Pulmonary artery endothelial cell (primary cell): ENCODE data around the gene ABCD4. TPM values are rescaled to one million over a fixed set of nuclear protein-coding genes. Genes with fewer than 3 reads are reported as not detected.

Source experiments
- DNase-seq: peaks from one replicate; pipeline ENCODE4 v3.0.0-alpha.2; 2011; ENCODE audit warnings: low read depth, low spot score
- total RNA-seq: library from RNA; depleted of rRNA; stranded (reverse); fragments of >200 nt; gene quantifications from 2 replicates; pipeline ENCODE4 v1.2.3, GENCODE V29; 2014

The ABCD4 gene
- total RNA-seq, 1 donor from 2014 or later, result 30.0 TPM

DNA sequence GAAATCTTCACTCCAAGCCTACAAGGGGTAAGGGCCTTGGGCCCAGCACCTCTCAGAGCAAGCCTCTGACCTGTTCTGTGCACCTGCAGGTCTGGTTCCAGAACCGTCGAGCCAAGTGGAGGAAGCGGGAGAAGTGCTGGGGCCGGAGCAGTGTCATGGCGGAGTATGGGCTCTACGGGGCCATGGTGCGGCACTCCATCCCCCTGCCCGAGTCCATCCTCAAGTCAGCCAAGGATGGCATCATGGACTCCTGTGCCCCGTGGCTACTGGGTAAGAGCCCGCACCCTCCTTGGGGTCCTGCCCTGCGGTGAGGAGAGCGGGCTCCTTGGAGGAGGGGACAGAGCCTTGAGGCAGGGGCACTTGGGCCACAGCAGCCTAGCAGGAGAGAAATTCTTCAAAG lies 43.2 kb downstream of the ABCD4 start:
- no peak for DNase-seq

DNA sequence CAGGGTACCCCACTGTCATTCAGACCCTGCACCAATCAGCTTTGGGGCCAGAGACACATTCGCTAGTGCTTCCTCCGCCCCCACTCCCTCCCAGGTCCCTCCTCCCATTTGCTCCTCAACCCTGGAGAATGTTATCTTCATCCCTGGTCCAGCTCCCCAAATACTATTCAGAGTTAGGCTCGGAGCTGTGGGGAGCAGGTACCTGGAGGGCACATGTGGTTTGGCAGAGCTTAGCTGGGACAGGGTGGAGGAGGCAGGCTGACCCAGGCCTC lies 44.0 kb downstream of the ABCD4 start:
- DNase-seq, result no peak

DNA sequence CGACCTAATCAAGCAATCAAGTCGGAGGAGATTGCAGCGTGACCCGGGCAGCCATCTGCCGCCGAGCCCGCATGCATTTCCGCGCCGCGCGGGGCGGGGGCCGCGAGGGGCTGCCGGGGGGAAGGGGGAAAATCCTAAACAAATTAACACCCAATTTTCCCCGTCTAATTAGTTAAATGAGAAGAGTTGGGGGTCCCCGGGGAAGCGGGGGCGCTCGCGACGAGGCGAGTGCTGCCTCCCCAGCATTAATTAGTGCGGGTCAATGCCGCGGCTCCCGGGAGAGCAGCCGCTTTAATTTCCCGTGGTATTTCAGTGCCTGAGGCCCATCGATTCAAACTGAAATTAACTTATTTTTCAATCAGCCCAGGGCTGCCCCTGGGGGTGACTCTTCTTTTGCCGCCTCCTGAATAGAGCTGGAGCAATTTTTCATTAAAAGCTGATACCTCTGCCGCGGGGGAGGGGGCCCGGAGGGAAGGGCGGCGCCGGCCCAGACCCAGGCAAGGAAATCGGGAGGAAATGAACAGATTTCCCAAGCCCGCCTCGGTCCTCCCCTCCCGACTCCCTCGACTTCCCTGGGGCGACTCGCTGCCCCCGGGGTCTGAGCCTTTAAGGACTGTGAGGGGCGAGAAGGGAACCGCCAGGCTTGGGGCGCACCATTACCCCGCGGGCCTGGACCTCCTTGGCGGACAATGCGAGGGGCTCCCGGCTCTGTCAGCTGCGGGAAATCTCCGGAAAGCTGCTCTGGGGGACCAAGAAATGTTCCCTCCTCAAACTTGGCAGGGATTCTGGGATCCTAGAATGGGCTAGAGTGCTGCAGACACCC lies 44.6 kb downstream of the ABCD4 start:
- DNase-seq, result no peak

DNA sequence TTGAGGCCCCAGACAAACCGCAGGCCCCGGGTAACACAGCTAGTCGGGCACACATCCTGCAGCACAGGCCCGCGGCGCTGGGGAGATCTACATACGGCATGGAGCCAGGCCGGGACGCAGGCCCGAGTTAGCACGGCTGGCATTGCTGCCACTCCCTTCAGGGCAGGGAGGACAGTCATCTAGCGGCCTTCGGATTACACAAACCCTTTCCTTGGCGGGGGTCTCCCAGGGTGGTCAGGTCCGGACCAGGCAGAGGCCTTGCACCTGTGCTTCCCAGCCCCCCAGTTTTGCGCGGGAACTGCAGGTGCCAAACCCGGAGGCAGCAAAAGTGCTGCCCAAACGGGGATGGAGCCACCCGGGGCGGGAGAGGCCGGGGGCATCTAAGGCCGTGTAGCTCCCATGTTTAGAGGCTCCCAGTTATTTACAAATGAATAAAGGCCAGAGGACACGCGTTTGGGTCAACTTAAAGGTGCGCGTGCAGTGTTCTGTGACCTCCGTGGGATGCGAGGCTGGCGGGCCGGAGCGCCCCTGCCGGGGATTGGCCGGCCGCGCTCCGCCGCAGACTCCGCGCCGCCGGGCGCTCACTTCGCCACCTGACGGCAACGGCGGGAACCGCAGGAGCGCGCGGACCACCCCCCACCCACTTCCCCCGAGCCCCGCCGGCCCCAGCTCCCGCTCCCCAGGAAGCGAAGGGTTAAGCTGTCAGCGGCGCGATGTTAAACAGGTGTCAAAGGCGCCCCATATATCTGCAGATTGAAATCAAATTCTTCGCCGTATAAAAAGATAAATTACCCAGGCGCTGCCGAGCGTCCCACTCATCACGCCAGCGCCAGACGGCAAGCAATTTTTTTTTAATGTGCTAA lies 45.4 kb downstream of the ABCD4 start:
- no peak for DNase-seq

DNA sequence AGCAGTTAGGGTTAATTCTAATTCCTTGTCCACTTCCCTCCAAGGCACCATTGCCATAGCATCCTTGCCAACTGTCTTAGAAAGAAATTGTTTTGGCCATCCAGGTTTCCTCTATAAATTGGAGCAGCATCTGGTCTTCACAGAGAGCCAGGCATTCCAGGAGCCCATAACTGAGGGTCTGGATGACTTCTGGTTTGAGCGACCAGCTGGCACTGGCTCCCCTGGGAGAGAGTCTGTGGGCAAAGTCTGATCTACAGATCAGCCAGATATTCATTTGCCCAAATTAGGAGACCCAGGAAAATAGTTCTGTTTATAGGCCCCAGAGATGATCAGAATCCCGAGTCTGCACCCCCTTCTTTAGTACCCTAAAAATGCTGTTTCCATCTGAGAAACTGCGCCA lies 47.5 kb downstream of the ABCD4 start:
- no peak for DNase-seq

DNA sequence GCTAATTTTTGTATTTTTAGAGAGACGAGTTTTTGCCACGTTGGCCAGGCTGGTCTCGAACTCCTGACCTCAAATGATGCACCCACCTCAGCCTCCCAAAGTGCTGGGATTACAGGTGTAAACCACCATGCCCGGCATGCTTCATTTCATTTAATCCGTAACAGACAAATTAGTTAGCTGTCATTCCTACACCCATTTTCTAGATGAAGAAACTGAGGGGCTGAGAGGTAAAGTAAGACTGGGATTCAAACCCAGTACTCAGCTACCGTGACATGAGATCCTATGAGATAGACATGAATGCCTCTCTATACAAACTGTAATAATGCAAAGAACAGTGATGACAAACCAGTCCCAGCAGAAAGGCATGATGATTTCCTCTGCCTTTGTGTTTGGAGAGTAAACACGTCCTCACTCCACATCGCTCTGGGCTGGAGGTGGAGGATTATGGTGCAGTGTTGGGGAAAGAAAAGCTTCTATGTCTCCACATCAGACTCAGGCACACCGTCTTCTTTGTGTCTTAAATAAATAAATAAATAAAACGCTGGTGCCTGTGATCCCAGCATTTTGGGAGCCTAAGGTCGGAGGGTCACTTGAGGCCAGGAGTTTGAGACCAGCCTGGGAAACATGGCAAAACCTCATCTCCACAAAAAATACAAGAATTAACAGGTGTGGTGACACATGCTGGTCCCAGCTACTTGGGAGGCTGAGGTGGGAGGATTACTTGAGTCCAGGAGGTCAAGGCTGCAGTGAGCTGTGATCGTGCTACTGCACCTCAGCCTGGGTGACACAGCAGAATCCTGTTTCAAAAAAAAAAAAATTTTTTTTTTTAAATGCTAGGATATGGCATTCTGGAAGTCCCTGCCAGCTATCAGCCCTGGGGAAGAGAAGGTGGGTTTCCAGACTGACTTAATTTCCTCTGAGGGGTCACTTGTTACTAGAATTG lies 53.0 kb downstream of the ABCD4 start:
- DNase-seq, result no peak

DNA sequence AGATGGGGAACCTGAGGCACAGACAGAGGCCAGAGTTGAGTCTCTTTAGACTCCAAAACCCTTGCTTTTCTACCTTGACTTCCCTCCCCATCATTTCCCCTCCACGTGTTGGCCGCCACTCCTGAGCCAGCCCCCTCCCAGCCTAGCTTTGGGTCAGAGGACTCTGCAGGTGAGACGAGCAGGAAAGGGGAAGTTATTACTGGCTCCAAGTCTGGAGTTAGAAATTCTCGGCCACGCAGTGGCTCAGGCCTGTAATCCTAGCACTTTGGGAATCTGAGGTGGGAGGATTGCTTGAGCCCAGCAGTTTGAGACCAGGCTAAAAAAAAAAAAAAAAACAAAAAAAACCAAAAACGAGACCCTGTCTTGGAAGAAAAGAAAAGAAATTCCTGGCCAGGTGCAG lies 54.7 kb downstream of the ABCD4 start:
- no peak for DNase-seq

DNA sequence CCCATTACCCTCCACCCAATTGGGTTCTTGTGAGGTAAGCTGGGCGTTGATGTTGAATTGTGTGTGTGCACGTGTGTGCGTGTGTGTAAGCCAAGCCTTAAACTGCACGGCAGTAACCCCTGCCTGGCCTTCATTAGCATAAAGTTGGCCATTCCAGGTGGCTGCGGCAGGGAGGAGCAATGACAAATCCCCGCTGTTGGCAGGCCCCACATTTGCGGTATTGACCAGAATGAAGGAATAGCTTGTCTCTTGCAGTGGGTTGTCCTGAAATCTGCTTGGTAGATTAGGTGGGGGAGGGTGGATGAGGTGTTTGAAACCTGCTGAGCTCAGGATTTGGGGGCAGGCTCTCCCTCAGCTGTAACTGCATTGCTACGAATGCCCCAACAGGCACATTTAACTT lies 56.2 kb downstream of the ABCD4 start:
- no peak for DNase-seq

DNA sequence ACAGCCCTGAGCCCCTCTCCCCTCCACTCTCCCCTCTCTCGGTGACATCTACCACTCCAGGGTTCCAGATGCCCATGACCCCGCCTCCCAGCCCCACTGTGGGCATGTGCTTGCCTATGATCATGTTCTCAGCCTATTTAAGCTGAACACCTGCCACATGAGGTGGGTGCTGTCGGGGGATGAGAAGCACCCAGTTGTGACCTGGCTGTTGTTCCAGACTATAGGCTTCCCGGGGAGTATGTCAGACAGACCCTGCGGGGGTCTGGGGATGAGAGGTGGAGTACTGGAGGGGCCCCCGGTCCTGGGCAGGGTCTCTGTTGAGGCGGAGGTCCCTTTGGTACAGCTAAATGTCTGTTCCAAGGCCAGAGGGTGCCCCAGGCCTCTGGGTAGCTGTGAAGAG lies 57.4 kb downstream of the ABCD4 start:
- DNase-seq, result no peak

DNA sequence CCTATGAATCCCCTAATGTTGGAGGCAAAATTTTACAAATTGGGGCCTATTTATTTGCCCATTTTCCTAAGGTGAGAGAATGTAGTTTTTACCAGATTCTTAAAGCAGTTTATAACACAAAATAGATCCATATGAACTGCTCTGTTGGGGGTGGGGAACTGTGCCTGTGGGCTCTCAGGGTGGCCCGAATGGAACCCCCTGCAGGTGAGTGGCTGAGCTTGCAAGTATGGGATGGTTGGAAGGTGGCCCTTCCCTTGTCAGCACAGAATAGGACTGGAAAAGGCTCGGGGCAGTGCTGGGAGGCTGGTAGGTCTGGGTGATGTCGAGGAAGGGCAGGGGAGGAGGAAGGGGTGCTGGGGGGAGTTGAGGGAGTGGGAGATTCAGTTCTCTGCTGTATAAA lies 58.6 kb downstream of the ABCD4 start:
- no peak for DNase-seq

DNA sequence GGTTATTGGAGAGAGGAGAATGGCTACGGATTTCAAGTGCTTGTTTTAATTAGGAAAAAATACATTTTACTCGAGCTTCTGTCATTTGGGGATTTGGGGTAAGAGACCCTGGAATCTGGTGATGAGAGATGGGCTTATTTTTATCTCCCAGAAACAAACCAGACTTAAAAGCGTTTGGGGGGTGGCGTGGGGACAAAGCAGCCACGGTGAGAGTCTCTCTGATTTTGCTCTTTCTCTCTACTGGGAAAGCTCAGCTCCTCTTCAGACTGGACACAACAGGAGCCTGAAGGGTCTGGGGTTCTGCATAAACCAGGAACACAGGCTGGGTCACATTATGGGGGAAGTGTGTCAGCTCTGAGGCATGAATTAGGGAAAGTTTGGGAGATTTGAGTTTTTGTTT lies 59.7 kb downstream of the ABCD4 start:
- no peak for DNase-seq

DNA sequence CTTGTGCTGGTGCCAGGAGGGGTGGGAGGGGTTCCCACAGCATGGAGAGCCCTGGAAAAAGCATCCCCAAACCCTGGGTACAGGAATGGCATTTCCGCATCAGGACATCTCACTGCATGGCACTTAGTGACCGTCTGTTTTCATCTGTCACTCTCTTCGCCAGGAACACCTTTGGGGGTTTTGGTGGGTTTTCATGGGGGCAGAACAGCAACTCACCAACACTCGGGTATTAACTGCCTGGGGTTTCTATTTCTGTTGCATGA lies 60.0 kb downstream of the ABCD4 start:
- no peak for DNase-seq

DNA sequence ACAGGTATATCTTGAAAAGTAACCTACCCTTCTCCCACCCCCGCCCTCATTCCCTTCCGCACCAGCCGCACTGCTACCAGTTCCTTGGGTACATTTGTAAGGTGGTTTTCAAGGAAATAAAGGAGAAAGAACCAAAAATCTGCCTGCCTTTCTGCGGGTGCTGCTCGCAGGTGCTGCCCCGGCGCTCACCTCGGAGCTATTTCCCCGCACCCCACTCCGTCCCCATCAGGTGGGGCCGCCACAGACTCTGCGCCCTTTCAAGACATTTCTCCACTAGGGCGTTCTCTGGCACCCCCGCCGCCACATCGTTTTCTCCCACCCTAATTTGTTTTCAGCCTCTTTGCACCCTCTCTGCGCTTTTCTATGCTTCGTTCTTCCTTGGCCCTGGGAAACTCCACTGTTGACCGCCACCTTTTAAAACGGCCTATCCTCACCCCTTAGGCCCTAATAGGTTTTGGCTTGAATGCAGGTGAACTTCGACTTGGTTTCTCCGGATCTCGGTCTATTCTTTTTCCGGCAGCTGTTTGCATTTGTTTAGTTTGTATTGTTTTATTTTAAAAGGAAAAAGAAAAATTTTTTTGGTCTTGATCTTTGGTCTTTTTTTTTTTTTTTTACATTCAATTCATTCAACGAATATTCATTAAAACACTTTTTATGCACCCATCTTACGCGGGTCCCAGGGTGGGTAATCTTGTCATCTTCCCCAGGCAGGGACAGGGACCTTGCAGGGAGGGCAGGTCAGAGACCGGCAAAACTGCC lies 60.5 kb downstream of the ABCD4 start:
- DNase-seq, result no peak

DNA sequence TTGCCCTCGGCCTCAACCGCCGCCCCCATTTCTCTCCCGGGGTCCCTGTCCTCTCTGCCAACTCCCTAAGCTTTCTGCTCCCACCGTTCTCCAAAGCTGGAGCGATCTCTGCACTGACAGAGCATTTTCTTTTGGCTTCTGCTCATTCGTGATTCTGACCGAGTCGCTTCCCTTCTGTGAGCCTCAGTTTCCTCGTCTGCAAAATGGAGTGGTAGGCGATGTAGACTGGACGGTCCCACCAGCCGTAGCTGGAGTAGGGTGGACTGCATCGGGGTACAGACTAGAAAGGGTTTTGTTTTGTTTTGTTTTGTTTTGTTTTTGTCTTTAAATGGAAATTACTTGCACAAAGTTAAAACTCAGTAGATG lies 61.1 kb downstream of the ABCD4 start:
- DNase-seq, result no peak

DNA sequence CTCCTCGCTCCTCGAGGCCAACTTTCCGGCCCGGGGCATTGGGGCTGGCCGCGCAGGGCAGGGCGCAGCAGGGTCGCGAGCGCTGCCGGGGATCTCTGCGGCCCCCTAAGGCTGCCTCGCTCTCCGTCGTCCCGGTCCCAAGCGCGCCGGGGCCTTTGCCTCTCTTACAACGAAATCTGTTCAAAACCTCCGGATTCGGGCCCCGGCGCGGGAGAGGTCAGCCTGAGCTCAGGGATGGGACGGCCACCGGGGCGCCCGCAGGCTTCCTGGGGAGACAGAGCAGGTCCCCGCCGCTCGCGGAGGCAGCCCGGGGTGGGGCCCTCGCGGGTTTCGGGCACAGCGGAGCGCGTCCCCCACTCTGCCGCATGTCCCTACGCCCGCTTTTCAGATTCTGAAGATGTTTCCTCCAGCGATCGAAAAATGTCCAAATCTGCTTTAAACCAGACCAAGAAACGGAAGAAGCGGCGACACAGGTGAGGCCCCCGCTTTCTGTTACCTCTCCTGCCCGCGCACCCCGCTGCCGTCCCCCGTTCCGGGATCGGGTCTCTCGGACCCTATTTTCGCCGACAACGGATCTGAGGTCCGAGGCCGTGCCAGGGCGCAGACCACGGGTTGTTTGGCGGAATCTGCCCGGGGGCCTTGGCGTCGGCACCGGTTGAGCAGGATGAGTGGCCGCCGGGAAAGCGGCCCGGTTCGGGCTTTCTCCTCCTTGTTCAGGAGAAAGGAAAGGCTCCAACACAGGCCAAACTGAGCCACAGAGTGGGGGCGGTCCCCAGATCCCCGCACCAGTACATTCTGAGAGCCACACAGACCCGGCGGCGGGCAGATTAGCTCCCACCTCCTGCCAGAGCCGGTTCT lies 61.7 kb downstream of the ABCD4 start:
- DNase-seq, result no peak

DNA sequence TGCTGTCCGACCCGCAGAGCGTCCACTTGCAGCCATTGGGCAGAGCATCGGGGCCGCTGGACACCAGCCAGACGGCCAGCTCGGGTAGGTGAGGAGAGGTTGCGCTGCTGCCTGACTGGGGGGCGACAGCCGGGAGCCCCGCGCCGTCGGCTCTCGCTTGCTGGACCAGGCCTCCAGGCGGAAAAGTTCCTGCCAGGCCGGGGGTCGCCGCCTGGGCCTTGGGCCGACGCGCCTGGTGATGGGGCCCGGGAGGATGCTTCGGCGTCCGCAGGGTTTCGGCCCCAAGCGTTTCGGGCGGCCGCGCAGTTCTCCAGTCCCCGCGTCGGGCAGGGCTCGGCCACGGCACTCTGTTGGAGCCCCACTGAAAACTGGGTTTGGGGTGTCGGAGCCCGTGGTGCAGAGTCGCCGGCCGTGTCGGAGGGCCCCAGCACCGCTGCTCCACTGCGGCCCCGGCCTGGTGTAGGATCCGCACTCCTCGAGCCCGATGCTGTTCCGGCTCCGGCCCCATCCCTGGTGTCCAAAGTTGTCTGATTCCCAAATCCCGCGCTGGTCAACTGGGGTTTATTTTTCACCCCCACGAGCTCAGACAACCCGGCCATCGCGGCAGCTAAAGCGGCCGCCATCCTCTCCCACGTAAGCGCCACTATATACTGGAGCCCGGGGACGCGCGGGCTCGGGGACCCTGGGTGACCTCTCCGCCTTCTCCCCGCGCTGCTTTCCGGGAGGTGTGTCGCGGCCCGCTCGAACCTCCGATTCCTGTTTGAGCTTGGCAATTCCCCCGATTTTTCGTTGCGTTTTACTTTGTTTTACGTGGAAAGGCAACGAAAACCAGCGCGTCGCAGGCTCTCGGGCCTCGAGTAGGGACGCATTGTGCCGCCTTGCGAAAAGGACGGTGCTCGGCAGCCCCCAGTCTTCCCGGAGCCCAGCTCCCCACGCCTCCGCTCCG lies 62.6 kb downstream of the ABCD4 start:
- DNase-seq, result no peak

DNA sequence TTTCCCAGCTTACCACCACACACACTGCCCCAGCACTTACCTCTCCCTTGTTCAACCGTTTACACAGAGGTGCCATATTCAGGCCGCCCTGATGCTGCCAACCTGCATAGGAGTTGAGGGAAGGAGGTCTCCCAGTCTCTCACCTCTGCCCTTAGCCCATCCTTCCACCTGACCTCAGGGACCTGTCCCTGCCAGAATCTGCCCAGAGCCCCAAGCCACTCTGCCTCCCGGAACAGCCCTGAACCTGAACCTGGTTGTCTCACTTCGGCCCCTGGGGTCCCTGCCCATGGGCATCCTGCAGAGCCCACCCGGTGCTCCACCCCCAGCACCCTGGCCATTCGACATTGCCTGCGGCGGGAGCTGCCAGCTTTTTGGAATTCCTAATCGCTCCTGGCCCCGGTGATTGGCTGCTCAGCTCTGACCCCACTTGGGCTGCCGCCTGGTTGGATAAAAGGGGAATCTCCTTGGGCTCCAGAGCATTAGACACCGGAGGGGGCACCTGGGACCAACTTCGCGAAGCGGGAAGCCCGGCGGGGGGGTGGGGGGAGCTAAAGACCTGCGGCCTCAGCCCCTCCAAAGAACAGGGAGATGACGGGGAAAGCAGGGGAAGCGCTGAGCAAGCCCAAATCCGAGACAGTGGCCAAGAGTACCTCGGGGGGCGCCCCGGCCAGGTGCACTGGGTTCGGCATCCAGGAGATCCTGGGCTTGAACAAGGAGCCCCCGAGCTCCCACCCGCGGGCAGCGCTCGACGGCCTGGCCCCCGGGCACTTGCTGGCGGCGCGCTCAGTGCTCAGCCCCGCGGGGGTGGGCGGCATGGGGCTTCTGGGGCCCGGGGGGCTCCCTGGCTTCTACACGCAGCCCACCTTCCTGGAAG lies 63.5 kb downstream of the ABCD4 start, which contains the start of gene VSX2:
VSX2 (plus strand) TSS at position 476 of the 874 bp plus-strand sequence; CDS start at position 589, 113 bp downstream.
- DNase-seq, result no peak

DNA sequence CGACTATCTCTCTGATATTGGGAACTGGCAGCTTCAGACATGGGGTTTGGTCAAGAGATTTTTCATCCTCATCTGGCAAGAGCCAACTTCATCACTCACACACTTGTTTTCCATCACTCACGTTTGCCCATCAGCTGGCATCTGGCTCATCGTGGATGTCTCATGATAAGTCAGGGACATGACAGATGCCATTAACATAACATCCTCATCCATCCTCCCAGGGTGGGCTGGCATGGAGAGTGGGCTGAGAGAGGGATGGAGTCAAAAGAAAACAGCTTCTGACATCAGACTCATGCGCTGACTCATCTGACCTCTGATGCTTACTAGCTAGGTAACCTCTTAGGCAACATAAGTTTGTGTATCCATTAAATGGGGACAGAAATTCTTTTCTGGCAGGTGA lies 65.3 kb downstream of the ABCD4 start:
- DNase-seq, result no peak
